ENCODE data around the gene FYB2.

Gene FYB2

GRCh38 chr1:56816909-56817308 lies 2.3 kb downstream of the FYB2 start:
- TF ChIP-seq TCF4 (CRISPR knock-in tag; IDR thresholded peaks at IDR 0.05; ENCODE audit: borderline replicate concordance): no peak
- TF ChIP-seq CREB5 (CRISPR knock-in tag; IDR thresholded peaks at IDR 0.05; ENCODE audit: low read depth): no peak
- no peak for ATAC-seq

- TF ChIP-seq PATZ1 (CRISPR knock-in tag; IDR thresholded peaks at IDR 0.05; ENCODE audit: borderline replicate concordance): no peak
- TF ChIP-seq ZNF565 (CRISPR knock-in tag; conservative IDR thresholded peaks at IDR 0.05; ENCODE audit: low read depth): no peak
- no peak for TF ChIP-seq ARNTL (CRISPR knock-in tag; IDR thresholded peaks at IDR 0.05; ENCODE audit: borderline replicate concordance, low read depth)
- ATAC-seq: no peak
These were observed 2.9 kb downstream of the FYB2 start for GRCh38 chr1:56816264-56816663.

- no peak for ATAC-seq
- TF ChIP-seq CSRNP3 (CRISPR knock-in tag; IDR thresholded peaks at IDR 0.05): no peak
These were observed 5.0 kb downstream of the FYB2 start for GRCh38 chr1:56814205-56814604.

GRCh38 chr1:56811331-56811730 lies 7.9 kb downstream of the FYB2 start:
- TF ChIP-seq ZC3H10 (CRISPR knock-in tag; IDR thresholded peaks at IDR 0.05): no peak
- no peak for TF ChIP-seq SNAI2 (CRISPR knock-in tag; IDR thresholded peaks at IDR 0.05)
- no peak for TF ChIP-seq BACH2 (CRISPR knock-in tag; IDR thresholded peaks at IDR 0.05; ENCODE audit: borderline replicate concordance)
- no peak for ATAC-seq

GRCh38 chr1:56808410-56808809 lies 10.8 kb downstream of the FYB2 start:
- TF ChIP-seq OSR1 (CRISPR knock-in tag; IDR thresholded peaks at IDR 0.05): no peak
- no peak for TF ChIP-seq TOX (CRISPR knock-in tag; IDR thresholded peaks at IDR 0.05; ENCODE audit: borderline replicate concordance)
- no peak for TF ChIP-seq TSHZ2 (CRISPR knock-in tag; IDR thresholded peaks at IDR 0.05)
- TF ChIP-seq RARB (CRISPR knock-in tag; IDR thresholded peaks at IDR 0.05): no peak
- no peak for TF ChIP-seq CREB5 (CRISPR knock-in tag; IDR thresholded peaks at IDR 0.05; ENCODE audit: low read depth)
- TF ChIP-seq ZFP3 (CRISPR knock-in tag; IDR thresholded peaks at IDR 0.05): no peak
- TF ChIP-seq ZNF565 (CRISPR knock-in tag; conservative IDR thresholded peaks at IDR 0.05; ENCODE audit: low read depth): no peak
- TF ChIP-seq ZNF70 (CRISPR knock-in tag; IDR thresholded peaks at IDR 0.05): no peak
- TF ChIP-seq ZFP30 (CRISPR knock-in tag; IDR thresholded peaks at IDR 0.05): no peak
- no peak for TF ChIP-seq ZNF8 (CRISPR knock-in tag; IDR thresholded peaks at IDR 0.05)
- TF ChIP-seq CSDC2 (CRISPR knock-in tag; IDR thresholded peaks at IDR 0.05): no peak
- no peak for TF ChIP-seq PPARA (CRISPR knock-in tag; IDR thresholded peaks at IDR 0.05; ENCODE audit: borderline replicate concordance)
- no peak for TF ChIP-seq BACH2 (CRISPR knock-in tag; IDR thresholded peaks at IDR 0.05; ENCODE audit: borderline replicate concordance)
- no peak for TF ChIP-seq POU6F1 (CRISPR knock-in tag; IDR thresholded peaks at IDR 0.05; ENCODE audit: borderline replicate concordance, low read depth)
- no peak for ATAC-seq
